ENCODE results near the gene RRM1.
A peak's percentile ranks its signal among the peaks of the same experiment; 100 is the strongest.
"Not testable (repeated sequence)": the region's sequence is repeated elsewhere in the genome, so short reads cannot be mapped to it uniquely, and the experiment has no call there.

Gene RRM1

GRCh38 chr11:4095509-4096230, 1.1 kb downstream of the RRM1 start:
- Mint-ChIP-seq H3K4me3 (peak overlapping the region; percentile 97 to 98), H3K4me1 (peaks cover 83% of the 10 kb centered on the region), H3K27me3 (no peaks in the 10 kb centered on the region), H3K27ac (peak overlapping the region; percentile 98 to 100), H3K9me3 (no peaks in the 10 kb centered on the region)
- ATAC-seq, result no peak
- DNase-seq, result no peak

GRCh38 chr11:4098026-4098621, 3.5 kb downstream of the RRM1 start:
- DNase-seq (no peak), ATAC-seq (no peak)
- Mint-ChIP-seq H3K4me3 (peak overlapping the region in 1 of 2 donors; percentile 47), H3K9me3 (no peaks in the 10 kb centered on the region), H3K4me1 (peaks cover 58% of the 10 kb centered on the region), H3K27ac (no peak overlapping the region), H3K27me3 (no peaks in the 10 kb centered on the region)

- H3K27me3 Mint-ChIP-seq, result no peaks in the 10 kb centered on the region
- H3K9me3 Mint-ChIP-seq, result no peaks in the 10 kb centered on the region
- H3K4me3 Mint-ChIP-seq, result no peak overlapping the region
- no peak for ATAC-seq
- H3K4me1 Mint-ChIP-seq, result peaks cover 22% of the 10 kb centered on the region
- no peak overlapping the region for H3K27ac Mint-ChIP-seq
- no peak for DNase-seq
Observed at GRCh38 chr11:4102711-4103110, 8.1 kb downstream of the RRM1 start.

- H3K4me3 Mint-ChIP-seq, result no peak overlapping the region
- ATAC-seq, result no peak
- no peaks in the 10 kb centered on the region for H3K9me3 Mint-ChIP-seq
- peaks cover 18% of the 10 kb centered on the region for H3K4me1 Mint-ChIP-seq
- no peak overlapping the region for H3K27ac Mint-ChIP-seq
- no peak for DNase-seq
- no peaks in the 10 kb centered on the region for H3K27me3 Mint-ChIP-seq
Observed at GRCh38 chr11:4103269-4103668, 8.7 kb downstream of the RRM1 start.

GRCh38 chr11:4105916-4106315, 11.3 kb downstream of the RRM1 start:
- ATAC-seq, result no peak
- DNase-seq, result no peak
- peak overlapping the region in 1 of 2 donors; percentile 59 for H3K27ac Mint-ChIP-seq
- H3K4me1 Mint-ChIP-seq, result no peaks in the 10 kb centered on the region
- H3K9me3 Mint-ChIP-seq, result no peaks in the 10 kb centered on the region
- H3K4me3 Mint-ChIP-seq, result no peak overlapping the region
- H3K27me3 Mint-ChIP-seq, result no peaks in the 10 kb centered on the region

- Mint-ChIP-seq H3K9me3 (no peaks in the 10 kb centered on the region), H3K4me3 (no peak overlapping the region), H3K27ac (no peak overlapping the region), H3K4me1 (no peaks in the 10 kb centered on the region), H3K27me3 (no peaks in the 10 kb centered on the region)
- ATAC-seq (no peak), DNase-seq (no peak)
Observed at GRCh38 chr11:4111834-4112233, 17.2 kb downstream of the RRM1 start.

- no peaks in the 10 kb centered on the region for H3K4me1 Mint-ChIP-seq
- H3K9me3 Mint-ChIP-seq, result no peaks in the 10 kb centered on the region
- H3K4me3 Mint-ChIP-seq, result no peak overlapping the region
- no peak overlapping the region for H3K27ac Mint-ChIP-seq
- no peak for ATAC-seq
- H3K27me3 Mint-ChIP-seq, result no peaks in the 10 kb centered on the region
- no peak for DNase-seq
Observed at GRCh38 chr11:4115128-4115527, 20.5 kb downstream of the RRM1 start.

GRCh38 chr11:4118107-4118506, 23.5 kb downstream of the RRM1 start:
- H3K27me3 Mint-ChIP-seq, result no peaks in the 10 kb centered on the region
- H3K9me3 Mint-ChIP-seq, result no peaks in the 10 kb centered on the region
- H3K27ac Mint-ChIP-seq, result no peak overlapping the region
- H3K4me3 Mint-ChIP-seq, result no peak overlapping the region
- ATAC-seq (no peak), DNase-seq (no peak)
- H3K4me1 Mint-ChIP-seq, result no peaks in the 10 kb centered on the region

GRCh38 chr11:4123218-4123617, 28.6 kb downstream of the RRM1 start:
- no peaks in the 10 kb centered on the region for H3K4me1 Mint-ChIP-seq
- no peak overlapping the region for H3K27ac Mint-ChIP-seq
- DNase-seq (no peak), ATAC-seq (no peak)
- no peaks in the 10 kb centered on the region for H3K9me3 Mint-ChIP-seq
- H3K27me3 Mint-ChIP-seq, result no peaks in the 10 kb centered on the region
- no peak overlapping the region for H3K4me3 Mint-ChIP-seq

- H3K4me1 Mint-ChIP-seq, result no peaks in the 10 kb centered on the region
- ATAC-seq (no peak), DNase-seq (no peak)
- H3K27ac Mint-ChIP-seq, result no peak overlapping the region
- H3K9me3 Mint-ChIP-seq, result no peaks in the 10 kb centered on the region
- no peaks in the 10 kb centered on the region for H3K27me3 Mint-ChIP-seq
- H3K4me3 Mint-ChIP-seq, result no peak overlapping the region
Observed at GRCh38 chr11:4125141-4125540, 30.5 kb downstream of the RRM1 start.

- H3K4me3 Mint-ChIP-seq, result no peak overlapping the region
- no peaks in the 10 kb centered on the region for H3K9me3 Mint-ChIP-seq
- no peak for DNase-seq
- H3K27ac Mint-ChIP-seq, result no peak overlapping the region
- no peaks in the 10 kb centered on the region for H3K27me3 Mint-ChIP-seq
- H3K4me1 Mint-ChIP-seq, result no peaks in the 10 kb centered on the region
- no peak for ATAC-seq
Observed at GRCh38 chr11:4127357-4127756, 32.8 kb downstream of the RRM1 start.

- H3K9me3 Mint-ChIP-seq, H3K4me1 Mint-ChIP-seq, DNase-seq, ATAC-seq, H3K27ac Mint-ChIP-seq, H3K4me3 Mint-ChIP-seq, H3K27me3 Mint-ChIP-seq: not testable (repeated sequence)
Observed at GRCh38 chr11:4130219-4130618, 35.6 kb downstream of the RRM1 start.

GRCh38 chr11:4134806-4135205, 40.2 kb downstream of the RRM1 start:
- Mint-ChIP-seq H3K4me3 (no peak overlapping the region), H3K4me1 (no peaks in the 10 kb centered on the region), H3K27me3 (no peaks in the 10 kb centered on the region), H3K9me3 (peaks cover 8 to 18% of the 10 kb centered on the region in 2 donors), H3K27ac (peak overlapping the region in 1 of 2 donors; percentile 12)
- ATAC-seq (no peak), DNase-seq (no peak)

- H3K27ac Mint-ChIP-seq, result no peak overlapping the region
- ATAC-seq (no peak), DNase-seq (no peak)
- H3K4me3 Mint-ChIP-seq, result no peak overlapping the region
- no peaks in the 10 kb centered on the region for H3K27me3 Mint-ChIP-seq
- H3K4me1 Mint-ChIP-seq, result no peaks in the 10 kb centered on the region
- H3K9me3 Mint-ChIP-seq, result peaks cover 17 to 32% of the 10 kb centered on the region in 2 donors
Observed at GRCh38 chr11:4138497-4138896, 43.9 kb downstream of the RRM1 start.

- DNase-seq (no peak), ATAC-seq (no peak)
- no peaks in the 10 kb centered on the region for H3K27me3 Mint-ChIP-seq
- peaks cover 17 to 32% of the 10 kb centered on the region in 2 donors for H3K9me3 Mint-ChIP-seq
- H3K27ac Mint-ChIP-seq, result no peak overlapping the region
- no peak overlapping the region for H3K4me3 Mint-ChIP-seq
- no peaks in the 10 kb centered on the region for H3K4me1 Mint-ChIP-seq
Observed at GRCh38 chr11:4140067-4140636, 45.6 kb downstream of the RRM1 start.

GRCh38 chr11:4146070-4146771, 51.6 kb downstream of the RRM1 start:
- ATAC-seq (no peak), DNase-seq (no peak)
- Mint-ChIP-seq H3K4me1 (no peaks in the 10 kb centered on the region), H3K4me3 (no peak overlapping the region), H3K9me3 (no peaks in the 10 kb centered on the region), H3K27me3 (no peaks in the 10 kb centered on the region), H3K27ac (peak overlapping the region in 1 of 2 donors; percentile 36)

Data from stimulated activated naive CD8-positive, alpha-beta T cell treated with anti-CD3 and anti-CD28 coated beads, Interleukin-15, amount 100 ng/mL, for 72 hours (primary cell).